HepG2 (cell line): ENCODE data around the gene SPRED3. TPM values are rescaled to one million over a fixed set of nuclear protein-coding genes. Genes with fewer than 3 reads are reported as not detected.

Experiments
- ATAC-seq: fragments of 200-7000 bp; cut with Tn5 transposase; 3 replicates; pipeline ENCODE4 v1.9.1; 2020; ENCODE audit warnings: mild to moderate bottlenecking, moderate library complexity
- BruUV-seq: library from RNA; stranded (reverse); fragments of 400-500 nt; replicated peaks from 2 replicates; lab custom pipeline; 2021; lab: Mats Ljungman, UMichigan
- CTCF ChIA-PET: fragments of 300-600 bp; formaldehyde crosslinking; extraction: SDS; loops from one replicate; lab custom pipeline; 2021; ENCODE audit warnings: low total read pairs, inconsistent platforms, low intra/inter-chr PET ratio; lab: Yijun Ruan, JAX
- POLR2A ChIA-PET: fragments of 350-600 bp; sonication (Branson Sonifier 250); formaldehyde crosslinking; loops from one replicate; lab custom pipeline; 2020; ENCODE audit warnings: antibody characterized with exemption, inconsistent platforms; lab: Yijun Ruan, JAX
- DNase-seq: peaks from one replicate; pipeline ENCODE4 v3.0.0-alpha.2; 2015; ENCODE audit warnings: low spot score
- FAIRE-seq: peaks from 3 replicates; lab custom pipeline; 2011; peaks lifted over from hg19 to GRCh38; lab: Jason Lieb, UNC
- H2AFZ ChIP-seq: one replicate; pipeline ENCODE4 v1.6.1; 2011; ENCODE audit warnings: low read length, inconsistent platforms
- H3K27ac ChIP-seq: fragments of 300-600 bp; 3 replicates; pipeline ENCODE4 v1.8.0; 2011; ENCODE audit warnings: mixed run types, mild to moderate bottlenecking, mixed read lengths, low read length, inconsistent platforms; ENCODE audit not compliant: insufficient read depth; ENCODE audit errors: extremely low read length
- H3K27me3 ChIP-seq, 2 experiments: fragments of 200-600 bp in 1 of 2; 2 replicates in 1 of 2; 3 replicates in 1 of 2; pipeline versions ENCODE4 v1.6.0 to v1.8.0; 2011; ENCODE audit warnings: low read length in 2 of 2, mild to moderate bottlenecking in 2 of 2, moderate library complexity in 2 of 2, inconsistent platforms in 1 of 2; ENCODE audit not compliant: insufficient read depth in 2 of 2, control insufficient read depth in 1 of 2
- H3K36me3 ChIP-seq, 2 experiments: fragments of 200-600 bp in 1 of 2; replicated peaks in 1 of 2; 2 replicates in 1 of 2; 3 replicates in 1 of 2; pipeline versions ENCODE4 v1.5.1 to v1.8.0; 2011; ENCODE audit warnings: low read length in 2 of 2, inconsistent platforms in 1 of 2; ENCODE audit not compliant: insufficient read depth in 2 of 2, control insufficient read depth in 1 of 2
- H3K4me1 ChIP-seq: 2 replicates; pipeline ENCODE4 v1.5.1; 2012; ENCODE audit warnings: low read length, inconsistent platforms; ENCODE audit not compliant: insufficient read depth
- H3K4me2 ChIP-seq: 2 replicates; pipeline ENCODE4 v1.6.0; 2011; ENCODE audit warnings: low read depth, low read length, inconsistent platforms
- H3K4me3 ChIP-seq, 3 experiments: fragments of 200-600 bp in 1 of 3; sonication (generic), shearing (Covaris generic) in 1 of 3; replicated peaks in 1 of 3; 2 replicates each; pipeline ENCODE4 v1.5.1; 2011 to 2016; ENCODE audit warnings: low read length in 3 of 3, inconsistent platforms in 2 of 3, low read depth in 2 of 3, mild to moderate bottlenecking in 2 of 3, control low read depth in 1 of 3, mixed read lengths in 1 of 3; ENCODE audit not compliant: insufficient read depth in 1 of 3
- H3K79me2 ChIP-seq: one replicate; pipeline ENCODE4 v1.6.1; 2011; ENCODE audit warnings: low read length, inconsistent platforms; ENCODE audit not compliant: insufficient read depth
- H3K9ac ChIP-seq: 2 replicates; pipeline ENCODE4 v1.6.0; 2011; ENCODE audit warnings: mild to moderate bottlenecking, low read depth, low read length, inconsistent platforms; ENCODE audit not compliant: insufficient read depth
- H3K9me3 ChIP-seq: 2 replicates; pipeline ENCODE4 v1.5.1; 2012; ENCODE audit warnings: mild to moderate bottlenecking, low read length
- H4K20me1 ChIP-seq: 2 replicates; pipeline ENCODE4 v1.6.0; 2011; ENCODE audit warnings: inconsistent platforms, mild to moderate bottlenecking, low read length, moderate library complexity; ENCODE audit not compliant: insufficient read depth
- BORCS8-MEF2B ChIP-seq: sonication (generic); formaldehyde crosslinking; IDR thresholded peaks from 2 replicates; pipeline ENCODE4 v1.8.0; 2022; ENCODE audit warnings: mild to moderate bottlenecking, missing genetic modification reagents
- GLI4 ChIP-seq: sonication (generic); formaldehyde crosslinking; IDR thresholded peaks from 2 replicates; pipeline ENCODE4 v1.5.1; 2020; ENCODE audit warnings: missing genetic modification reagents, mild to moderate bottlenecking, moderate library complexity, borderline replicate concordance
- HOXA9 ChIP-seq: sonication (generic); formaldehyde crosslinking; IDR thresholded peaks from 2 replicates; pipeline ENCODE4 v1.8.1; 2022; ENCODE audit warnings: missing genetic modification reagents, mild to moderate bottlenecking, moderate library complexity, borderline replicate concordance
- KLF13 ChIP-seq: sonication (generic); formaldehyde crosslinking; IDR thresholded peaks from 2 replicates; pipeline ENCODE4 v1.4.0; 2020; ENCODE audit warnings: mild to moderate bottlenecking, missing genetic modification reagents
- KLF16 ChIP-seq, 2 experiments: sonication (generic) in 1 of 2; formaldehyde crosslinking in 1 of 2; IDR thresholded peaks; 2 replicates each; pipeline versions ENCODE4 v1.6.1 to v1.8.0; 2016 to 2023; ENCODE audit warnings: missing genetic modification reagents in 2 of 2, missing compliant biosample characterization in 1 of 2
- NKX3-1 ChIP-seq: sonication (generic); formaldehyde crosslinking; IDR thresholded peaks from 2 replicates; pipeline ENCODE4 v1.5.0; 2020; ENCODE audit warnings: missing genetic modification reagents
- NR1H2 ChIP-seq: sonication (generic); formaldehyde crosslinking; IDR thresholded peaks from 2 replicates; pipeline ENCODE4 v1.8.1; 2022; ENCODE audit warnings: low read depth, missing genetic modification reagents, borderline replicate concordance
- TBP ChIP-seq: sonication (generic); formaldehyde crosslinking; IDR thresholded peaks from 2 replicates; pipeline ENCODE4 v1.5.0; 2020; ENCODE audit warnings: missing genetic modification reagents
- XBP1 ChIP-seq: sonication (generic); formaldehyde crosslinking; IDR thresholded peaks from 2 replicates; pipeline ENCODE4 v1.5.0; 2020; ENCODE audit warnings: missing genetic modification reagents
- ZBTB8A ChIP-seq: sonication (generic); formaldehyde crosslinking; IDR thresholded peaks from 2 replicates; pipeline ENCODE4 v1.4.0; 2020; ENCODE audit warnings: mild to moderate bottlenecking, low read depth, missing genetic modification reagents, borderline replicate concordance
- ZNF264 ChIP-seq: sonication (generic); formaldehyde crosslinking; IDR thresholded peaks from 2 replicates; pipeline ENCODE4 v1.4.0; 2020; ENCODE audit warnings: missing genetic modification reagents
- ZNF724P ChIP-seq: sonication (generic); formaldehyde crosslinking; IDR thresholded peaks from 2 replicates; pipeline ENCODE4 v1.8.0; 2022; ENCODE audit warnings: missing genetic modification reagents, borderline replicate concordance
- ZSCAN12 ChIP-seq: sonication (generic); formaldehyde crosslinking; IDR thresholded peaks from 2 replicates; pipeline ENCODE4 v1.9.0; 2021; ENCODE audit warnings: mild to moderate bottlenecking, missing genetic modification reagents
- ZSCAN30 ChIP-seq: sonication (generic); formaldehyde crosslinking; IDR thresholded peaks from 2 replicates; pipeline ENCODE4 v1.5.0; 2020; ENCODE audit warnings: mild to moderate bottlenecking, missing genetic modification reagents
- WGBS: methylation state at CpG from one replicate; pipeline ENCODE4 v1.1.6; 2017; ENCODE audit warnings: low lambda C conversion rate; 5-methylcytosine and 5-hydroxymethylcytosine counted together
- in situ Hi-C: cut with HindIII; loops from 2 replicates; pipeline ENCODE4 v1.10.0; 2017; ENCODE audit warnings: low pct_unique_long_range_greater_than_20kb; ENCODE audit not compliant: extremely low pct_ligation_motif_present
- intact Hi-C: fragments of 100-400 bp; cut with micrococcal nuclease; formaldehyde crosslinking; loops from one replicate; pipeline ENCODE4 v1.10.0; 2022; ENCODE audit not compliant: unreplicated experiment
- polyA plus RNA-seq, 8 experiments: library from polyadenylated mRNA; depleted of rRNA in 3 of 8; stranded (reverse) in 7 of 8; unstranded in 1 of 8; fragments of >200 nt; fragmentation: Illumina TruSeq in 4 of 8; extraction: Trizol in 4 of 8; gene quantifications; 2 replicates each; pipeline versions ENCODE4 v1.2.1 to v1.2.3, GENCODE V29; 2011 to 2016; ENCODE audit warnings: low read depth in 4 of 8, missing spikeins in 1 of 8, mixed read lengths in 1 of 8; ENCODE audit not compliant: insufficient read depth in 1 of 8
- total RNA-seq, 5 experiments: library from RNA; depleted of rRNA; stranded (reverse); fragments of >200 nt; fragmentation: Illumina TruSeq; extraction: Trizol; gene quantifications; 2 replicates each; pipeline ENCODE4 v1.2.3, GENCODE V29; 2016; ENCODE audit warnings: low read depth in 1 of 5

Gene SPRED3
- total and polyA plus RNA-seq, 2 of the 13 experiments (the other 11 are each of a cell fraction or from before 2014, with no cell fraction given), result 0.15 to 0.17 TPM

- peaks cover 2% of the 10 kb centered on the region; the same call in 1 of the 2 replicates for H4K20me1 ChIP-seq
- H3K4me2 ChIP-seq, result peak overlapping the region; percentile 74
- 0 out of 2 replicates have a peak, but pooled peaks have one; percentile 11 for TF ChIP-seq ZSCAN30 (CRISPR knock-in tag)
- peak; percentile 56; the same call in 1 of the 2 replicates for TF ChIP-seq XBP1
- no peak for TF ChIP-seq ZNF724P
- 0 out of 2 replicates have a peak, but pooled peaks have one; percentile 16 for TF ChIP-seq ZBTB8A (CRISPR knock-in tag)
- no peak for TF ChIP-seq KLF16 (CRISPR knock-in tag; IDR thresholded peaks at IDR 0.05)
- no peak for TF ChIP-seq ZSCAN12
- TF ChIP-seq TBP, result 0 out of 2 replicates have a peak, but pooled peaks have one; percentile 27
- TF ChIP-seq BORCS8-MEF2B (CRISPR knock-in tag), result 0 out of 2 replicates have a peak, but pooled peaks have one; percentile 0
- 0 out of 2 replicates have a peak, but pooled peaks have one; percentile 26 for TF ChIP-seq NKX3-1
- TF ChIP-seq ZNF264 (CRISPR knock-in tag), result 0 out of 2 replicates have a peak, but pooled peaks have one; percentile 24
- 0 out of 2 replicates have a peak, but pooled peaks have one; percentile 7 for TF ChIP-seq GLI4 (CRISPR knock-in tag)
- TF ChIP-seq HOXA9 (CRISPR knock-in tag), result no peak
- no peak for TF ChIP-seq NR1H2 (CRISPR knock-in tag)
- TF ChIP-seq KLF13 (CRISPR knock-in tag), result no peak
- peaks cover 2 to 13% of the 10 kb centered on the region in 2 experiments; a peak in 3 of 5 replicates for H3K36me3 ChIP-seq
- peak overlapping the region; percentile 55 for H3K9ac ChIP-seq
- POLR2A ChIA-PET, result interaction anchor here (0.6 to 3.3 kb wide), 23 partner anchors 11 to 557 kb away, joined by 3 to 49 read pairs (median 5); partner anchors contain the start of genes C19orf33, CATSPERG, EIF3K and FAM98C
- 82% methylated on average over 6 of the region's 6 CpGs for WGBS
- no peak for ATAC-seq
- H3K9me3 ChIP-seq, result no peaks in the 10 kb centered on the region
- no TSS peak for BruUV-seq
- intact Hi-C loops, result loop anchor here (1.0 kb wide), 1 partner anchor 39 kb away; the partner anchor contains the start of gene CATSPERG
- peak overlapping the region; percentile 90 for H2AFZ ChIP-seq
- in situ Hi-C loops, result no loop called here
- H3K27me3 ChIP-seq, result no peaks in the 10 kb centered on the region; a peak in 1 of 5 replicates
- peaks cover 22% of the 10 kb centered on the region for H3K79me2 ChIP-seq
- peak overlapping the region; percentile 50 for H3K27ac ChIP-seq
- H3K4me1 ChIP-seq, result peaks cover 22% of the 10 kb centered on the region
- CTCF ChIA-PET, result interaction anchor here (0.9 kb wide), 1 partner anchor 130 kb away, joined by 3 read pairs; no protein-coding TSS in a partner anchor
- H3K4me3 ChIP-seq, result peak overlapping the region; percentile 59 to 92 (median 69)
- FAIRE-seq, result no peak
- DNase-seq, result no peak
Observed at GRCh38 chr19:38373907-38374331, 14.6 kb upstream of the SPRED3 start.
